Peyer's patch (tissue), 4 donors: ENCODE measurements around the gene CDH23. TPM values are rescaled to one million over a fixed set of nuclear protein-coding genes. Genes with fewer than 3 reads are reported as not detected.

ENCODE experiments used
- DNase-seq, 3 donors: peaks; one replicate each; pipeline ENCODE4 v3.0.0-alpha.2; 2017 to 2019
- H3K27ac ChIP-seq, 4 donors: fragments of 200-600 bp; sonication (generic); one replicate each; pipeline ENCODE4 v1.5.1; 2016 to 2019
- H3K27me3 ChIP-seq, 2 donors: fragments of 200-600 bp; sonication (generic); one replicate each; pipeline ENCODE4 v1.5.1; 2019
- H3K36me3 ChIP-seq, 3 donors: fragments of 200-600 bp; sonication (generic); one replicate each; pipeline ENCODE4 v1.5.1; 2016 to 2019
- H3K4me1 ChIP-seq, 4 donors: fragments of 200-600 bp; sonication (generic); one replicate each; pipeline ENCODE4 v1.5.1; 2016 to 2019
- H3K4me3 ChIP-seq, 4 donors: fragments of 200-600 bp; sonication (generic); 1 replicate in 3 of 4; 2 replicates in 1 of 4; pipeline ENCODE4 v1.5.1; 2016 to 2019; ENCODE audit warnings: mild to moderate bottlenecking in 1 of 4
- H3K9me3 ChIP-seq, 4 donors: fragments of 200-600 bp; sonication (generic); one replicate each; pipeline ENCODE4 v1.5.1; 2016 to 2019; ENCODE audit warnings: mild to moderate bottlenecking in 1 of 4
- CTCF ChIP-seq, 6 experiments: fragments of 450-650 bp in 4 of 6; fragments of 200-600 bp in 2 of 6; sonication (generic) in 1 of 6; IDR thresholded peaks; one replicate each; pipeline ENCODE4 v1.5.1; 2017 to 2019; ENCODE audit warnings: antibody characterized with exemption in 6 of 6, mild to moderate bottlenecking in 3 of 6, moderate library complexity in 1 of 6
- POLR2A ChIP-seq, 2 donors: fragments of 450-650 bp; IDR thresholded peaks; one replicate each; pipeline ENCODE4 v1.5.1; 2017; ENCODE audit warnings: antibody characterized with exemption in 2 of 2, mild to moderate bottlenecking in 2 of 2, moderate library complexity in 2 of 2
- total RNA-seq, 4 donors: library from RNA; depleted of rRNA; stranded (reverse); fragments of >200 nt; gene quantifications; one replicate each; pipeline ENCODE4 v1.1.0, GENCODE V29; 2016

Gene CDH23
- total RNA-seq, 4 donors from 2014 or later: 3.2 to 9.9 (median 5.4) TPM

GRCh38 chr10:71363936-71364335 is 32.8 kb upstream of the CDH23 start:
- Histone ChIP-seq H3K27ac (no peak overlapping the region), H3K9me3 (no peaks in the 10 kb centered on the region), H3K36me3 (no peaks in the 10 kb centered on the region), H3K27me3 (no peaks in the 10 kb centered on the region), H3K4me1 (no peaks in the 10 kb centered on the region), H3K4me3 (no peak overlapping the region)
- TF ChIP-seq CTCF (IDR thresholded peaks at IDR 0.05) (no peak), POLR2A (IDR thresholded peaks at IDR 0.05) (no peak)
- DNase-seq: no peak

DNA sequence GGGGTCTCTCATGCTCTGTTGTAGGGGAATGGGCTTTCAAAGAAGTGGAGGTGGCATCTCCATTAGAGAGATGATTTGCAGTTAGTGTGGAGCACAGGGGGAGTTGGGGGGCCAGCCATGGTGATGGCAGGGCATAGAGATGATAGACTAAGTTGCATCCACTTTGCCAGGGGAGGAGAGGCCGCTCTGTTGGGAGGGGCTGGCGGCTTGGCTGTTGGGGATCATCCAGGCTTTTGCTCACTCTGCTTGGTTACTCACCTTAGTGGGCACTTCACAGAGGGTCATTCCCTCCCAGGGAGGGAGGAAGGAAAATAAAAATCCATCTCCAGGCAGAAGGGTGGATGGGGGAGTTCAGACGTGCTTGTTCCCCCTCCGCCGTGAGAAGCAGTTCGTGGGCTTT is 31.4 kb upstream of the CDH23 start:
- Histone ChIP-seq H3K27me3 (no peaks in the 10 kb centered on the region), H3K27ac (no peak overlapping the region), H3K36me3 (no peaks in the 10 kb centered on the region), H3K4me1 (no peaks in the 10 kb centered on the region), H3K9me3 (no peaks in the 10 kb centered on the region), H3K4me3 (no peak overlapping the region)
- no peak for TF ChIP-seq POLR2A (IDR thresholded peaks at IDR 0.05)
- no peak for TF ChIP-seq CTCF (IDR thresholded peaks at IDR 0.05)
- DNase-seq: no peak

DNA sequence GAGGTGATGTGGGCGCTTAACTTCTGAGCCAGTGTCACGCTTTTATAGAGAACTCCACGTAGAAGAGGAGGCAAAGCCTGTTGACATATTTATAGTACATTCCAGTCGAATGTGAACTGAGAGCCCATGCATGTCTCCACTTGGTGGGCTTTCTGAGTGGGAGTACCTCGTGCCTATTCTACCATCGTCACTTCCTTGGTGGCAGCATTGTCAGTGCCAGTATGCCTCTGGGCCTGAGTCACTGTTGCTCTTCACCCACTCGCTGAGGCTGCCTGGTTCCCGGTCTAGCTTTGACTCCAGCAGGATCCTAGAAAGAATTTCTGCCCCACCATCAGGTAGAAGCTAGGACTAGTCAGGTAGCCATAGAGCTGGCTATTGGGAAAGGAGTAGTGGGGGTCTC is 30.0 kb upstream of the CDH23 start:
- Histone ChIP-seq H3K4me1 (no peaks in the 10 kb centered on the region), H3K27me3 (no peaks in the 10 kb centered on the region), H3K36me3 (no peaks in the 10 kb centered on the region), H3K4me3 (no peak overlapping the region), H3K27ac (no peak overlapping the region), H3K9me3 (no peaks in the 10 kb centered on the region)
- no peak for TF ChIP-seq CTCF (IDR thresholded peaks at IDR 0.05)
- TF ChIP-seq POLR2A (IDR thresholded peaks at IDR 0.05): no peak
- no peak for DNase-seq

DNA sequence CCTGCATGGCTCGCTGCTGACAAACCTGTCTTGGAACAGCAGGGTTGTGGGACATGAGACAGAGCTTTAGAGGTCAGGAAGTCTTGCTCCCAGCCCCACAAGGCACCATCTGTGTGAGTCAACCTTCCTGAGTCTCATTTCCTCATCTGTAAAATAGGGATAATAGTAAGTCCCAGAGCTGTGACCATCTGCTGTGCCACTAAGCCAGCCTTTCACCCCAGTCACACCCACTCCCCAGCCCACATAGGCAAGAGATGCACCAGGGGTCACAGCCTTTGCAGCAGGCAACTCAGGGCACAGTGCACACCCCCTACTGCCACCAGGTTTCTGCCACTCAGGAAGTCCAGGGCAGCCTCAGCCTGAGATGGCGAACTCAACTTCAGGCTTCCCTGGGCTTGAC is 29.4 kb upstream of the CDH23 start:
- TF ChIP-seq CTCF (IDR thresholded peaks at IDR 0.05): no peak
- Histone ChIP-seq H3K36me3 (no peaks in the 10 kb centered on the region), H3K27ac (no peak overlapping the region), H3K9me3 (no peaks in the 10 kb centered on the region), H3K27me3 (no peaks in the 10 kb centered on the region), H3K4me1 (no peaks in the 10 kb centered on the region), H3K4me3 (no peak overlapping the region)
- no peak for DNase-seq

DNA sequence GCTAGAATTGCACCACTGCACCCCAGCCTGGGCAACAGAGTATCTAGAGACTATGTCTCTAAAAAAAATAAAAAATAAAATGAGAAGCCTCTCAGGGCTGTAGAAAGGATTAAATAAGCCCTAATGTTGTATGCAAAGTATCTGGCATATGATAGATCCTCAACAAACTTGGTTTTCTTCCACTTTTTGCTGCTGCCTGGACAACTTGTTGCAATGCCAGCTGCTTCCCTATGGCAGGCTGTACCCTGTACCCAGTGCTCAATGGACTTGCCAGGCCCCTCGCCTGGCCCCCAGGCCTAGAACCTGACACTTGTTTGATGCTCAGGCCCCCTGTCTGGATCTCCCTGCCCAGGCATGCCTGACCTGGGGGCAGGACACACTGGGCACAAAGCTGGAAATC is 28.5 kb upstream of the CDH23 start:
- H3K4me3 ChIP-seq: no peak overlapping the region
- H3K27ac ChIP-seq: no peak overlapping the region
- no peaks in the 10 kb centered on the region for H3K9me3 ChIP-seq
- TF ChIP-seq CTCF (IDR thresholded peaks at IDR 0.05) (no peak), POLR2A (IDR thresholded peaks at IDR 0.05) (no peak)
- H3K27me3 ChIP-seq: no peaks in the 10 kb centered on the region
- DNase-seq: no peak
- H3K4me1 ChIP-seq: peaks cover 0 to 5% (median 0%) of the 10 kb centered on the region in 4 donors
- no peaks in the 10 kb centered on the region for H3K36me3 ChIP-seq

DNA sequence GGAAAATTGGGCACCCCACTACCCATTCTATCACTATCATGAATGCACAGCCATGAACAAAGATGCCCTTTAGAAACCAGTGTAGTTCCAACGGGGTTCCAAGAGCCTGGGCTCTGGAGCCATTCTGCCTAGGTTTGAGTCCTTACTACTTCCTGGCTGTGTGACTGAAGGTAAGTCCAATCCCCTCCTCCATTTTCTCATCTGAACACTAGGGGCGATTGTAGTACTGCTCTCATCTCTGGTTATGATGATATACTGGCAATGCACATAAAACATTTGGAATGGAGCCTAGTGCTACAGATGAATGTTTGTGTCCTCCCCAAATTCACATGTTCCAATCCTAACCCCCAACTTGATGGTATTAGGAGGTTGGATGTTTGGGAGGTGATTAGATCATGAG is 28.1 kb upstream of the CDH23 start:
- H3K4me1 ChIP-seq: peaks cover 0 to 5% (median 0%) of the 10 kb centered on the region in 4 donors
- no peak overlapping the region for H3K27ac ChIP-seq
- DNase-seq: no peak
- no peaks in the 10 kb centered on the region for H3K36me3 ChIP-seq
- no peak overlapping the region for H3K4me3 ChIP-seq
- H3K27me3 ChIP-seq: no peaks in the 10 kb centered on the region
- no peaks in the 10 kb centered on the region for H3K9me3 ChIP-seq
- peak in 1 of 6 experiments; percentile 8 for TF ChIP-seq CTCF (IDR thresholded peaks at IDR 0.05)
- TF ChIP-seq POLR2A (IDR thresholded peaks at IDR 0.05): no peak
